ENCODE measurements around the gene SNAI3. TPM values are rescaled to one million over a fixed set of nuclear protein-coding genes. Genes with fewer than 3 reads are reported as not detected.

Gene SNAI3
- total and polyA plus RNA-seq, 2 experiments from 2014 or later, result 2.9 to 3.7 TPM

DNA sequence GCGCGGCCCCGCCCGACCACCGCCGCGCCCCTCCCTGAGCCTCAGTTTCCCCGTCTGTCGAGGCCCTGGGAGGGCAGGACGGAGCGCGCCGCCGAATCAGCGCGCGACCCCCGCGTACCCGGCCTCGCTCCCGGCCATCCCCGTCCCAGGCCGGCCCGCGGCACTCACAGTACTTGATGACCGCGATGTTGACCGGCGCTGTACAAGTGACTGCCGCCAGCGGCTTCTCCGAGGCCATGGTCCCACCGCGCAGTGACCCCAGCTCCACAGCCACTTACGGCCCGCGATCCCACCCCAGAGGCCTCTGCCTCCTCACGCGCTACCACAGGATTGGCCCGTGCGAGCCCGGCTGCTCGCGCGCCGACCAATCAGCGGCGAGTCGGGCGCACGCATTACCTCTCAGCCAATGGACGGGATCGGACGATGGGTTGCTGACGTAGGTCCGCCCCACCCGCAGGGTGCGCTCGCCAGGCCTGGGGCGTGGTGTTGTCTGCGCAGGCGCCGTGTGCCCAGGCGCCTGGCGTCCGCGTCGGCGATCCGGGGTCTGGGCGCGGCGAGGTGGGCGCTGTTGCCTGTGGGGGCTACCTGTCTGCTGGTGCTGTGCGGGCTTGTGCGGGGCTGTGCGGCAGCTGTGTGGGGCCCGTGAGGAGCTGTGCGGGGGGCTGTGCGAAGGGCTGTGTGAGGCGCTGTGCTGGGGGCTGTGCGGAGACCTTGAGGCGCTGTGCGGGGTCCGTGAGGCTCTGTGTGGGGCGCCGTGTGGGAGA is 23.3 kb downstream of the SNAI3 start, which contains the start of gene MVD:
MVD (minus strand) TSS at position 249 of the 764 bp plus-strand sequence; CDS start at position 238, 11 bp downstream.
- Histone ChIP-seq H3K9me3 (ENCODE audit: low read depth) (no peaks in the 10 kb centered on the region), H3K4me1 (ENCODE audit: low read depth) (peaks cover 4% of the 10 kb centered on the region), H3K4me3 (peak within 1 kb of the TSS; percentile 82), H3K27ac (peak within 1 kb of the TSS; percentile 81), H3K36me3 (no peaks in the 10 kb centered on the region), H3K27me3 (no peaks in the 10 kb centered on the region)
- peak; percentile 98 to 99 for DNase-seq (ENCODE audit: low read depth in 1 of 2, low spot score in 1 of 2)
- TF ChIP-seq CTCF (IDR thresholded peaks at IDR 0.05; ENCODE audit: low read depth, low read length), result no peak

GRCh38 chr16:88662222-88662842 is 24.0 kb downstream of the SNAI3 start:
- Histone ChIP-seq H3K27me3 (no peaks in the 10 kb centered on the region), H3K4me3 (peak overlapping the region; percentile 70), H3K4me1 (ENCODE audit: low read depth) (peaks cover 4% of the 10 kb centered on the region), H3K27ac (peak overlapping the region; percentile 81), H3K9me3 (ENCODE audit: low read depth) (no peaks in the 10 kb centered on the region), H3K36me3 (no peaks in the 10 kb centered on the region)
- no peak for TF ChIP-seq CTCF (IDR thresholded peaks at IDR 0.05; ENCODE audit: low read depth, low read length)
- DNase-seq (ENCODE audit: low read depth in 1 of 2, low spot score in 1 of 2), result no peak

- no peak for TF ChIP-seq CTCF (IDR thresholded peaks at IDR 0.05; ENCODE audit: low read depth, low read length)
Observed at GRCh38 chr16:88661468-88661867, 24.8 kb downstream of the SNAI3 start.

GRCh38 chr16:88659160-88659559 is 27.1 kb downstream of the SNAI3 start:
- no peaks in the 10 kb centered on the region for H3K9me3 ChIP-seq (ENCODE audit: low read depth)
- DNase-seq (ENCODE audit: low read depth in 1 of 2, low spot score in 1 of 2), result no peak

More at GRCh38 chr16:88661468-88661867, 24.8 kb downstream of the SNAI3 start:
- H3K4me1 ChIP-seq (ENCODE audit: low read depth), result peaks cover 4% of the 10 kb centered on the region
- H3K9me3 ChIP-seq (ENCODE audit: low read depth), result no peaks in the 10 kb centered on the region
- DNase-seq (ENCODE audit: low read depth in 1 of 2, low spot score in 1 of 2), result no peak
- H3K36me3 ChIP-seq, result no peaks in the 10 kb centered on the region
- no peak overlapping the region for H3K27ac ChIP-seq
- H3K27me3 ChIP-seq, result no peaks in the 10 kb centered on the region
- H3K4me3 ChIP-seq, result no peak overlapping the region

GRCh38 chr16:88658714-88659113 is 27.6 kb downstream of the SNAI3 start:
- peaks cover 4% of the 10 kb centered on the region for H3K4me1 ChIP-seq (ENCODE audit: low read depth)
- no peak overlapping the region for H3K27ac ChIP-seq
- TF ChIP-seq CTCF (IDR thresholded peaks at IDR 0.05; ENCODE audit: low read depth, low read length), result no peak
- no peaks in the 10 kb centered on the region for H3K27me3 ChIP-seq
- H3K36me3 ChIP-seq, result peaks cover 8% of the 10 kb centered on the region
- H3K4me3 ChIP-seq, result no peak overlapping the region
- no peaks in the 10 kb centered on the region for H3K9me3 ChIP-seq (ENCODE audit: low read depth)
- no peak for DNase-seq (ENCODE audit: low read depth in 1 of 2, low spot score in 1 of 2)

More at GRCh38 chr16:88659160-88659559, 27.1 kb downstream of the SNAI3 start:
- no peak overlapping the region for H3K27ac ChIP-seq
- no peak overlapping the region for H3K4me3 ChIP-seq
- H3K4me1 ChIP-seq (ENCODE audit: low read depth), result peaks cover 4% of the 10 kb centered on the region
- TF ChIP-seq CTCF (IDR thresholded peaks at IDR 0.05; ENCODE audit: low read depth, low read length), result no peak
- peaks cover 8% of the 10 kb centered on the region for H3K36me3 ChIP-seq
- no peaks in the 10 kb centered on the region for H3K27me3 ChIP-seq

Data from cardiac muscle cell (in vitro differentiated cells and primary cell).